Panc1 (cell line): ENCODE measurements around the gene MLN.

Experiments used
- CTCF ChIP-seq: fragments of 450-650 bp; IDR thresholded peaks from 2 replicates; pipeline ENCODE4 v1.5.1; 2017; ENCODE audit warnings: mild to moderate bottlenecking
- POLR2AphosphoS5 ChIP-seq: IDR thresholded peaks from 2 replicates; pipeline ENCODE4 v1.6.1; 2012; ENCODE audit warnings: mild to moderate bottlenecking, low read depth, low read length, moderate library complexity
- REST ChIP-seq, 2 experiments: IDR thresholded peaks; 2 replicates each; pipeline ENCODE4 v1.6.1; 2011 to 2012; ENCODE audit warnings: low read depth in 2 of 2, control low read depth in 1 of 2, low read length in 1 of 2, mild to moderate bottlenecking in 1 of 2, moderate library complexity in 1 of 2; ENCODE audit not compliant: insufficient read depth in 1 of 2

GRCh38 chr6:33816911-33817310 is 13.1 kb upstream of the MLN start:
- TF ChIP-seq CTCF: no peak
- TF ChIP-seq POLR2AphosphoS5: no peak
- TF ChIP-seq REST (IDR thresholded peaks at IDR 0.05; ENCODE audit: insufficient read depth in 1 of 2, low read depth in 2 of 2, low read length in 1 of 2): no peak
